ENCODE measurements around the gene IFT25.
"Not testable (repeated sequence)": the region's sequence is repeated elsewhere in the genome, so short reads cannot be mapped to it uniquely, and the experiment has no call there.

IFT25 gene

DNA sequence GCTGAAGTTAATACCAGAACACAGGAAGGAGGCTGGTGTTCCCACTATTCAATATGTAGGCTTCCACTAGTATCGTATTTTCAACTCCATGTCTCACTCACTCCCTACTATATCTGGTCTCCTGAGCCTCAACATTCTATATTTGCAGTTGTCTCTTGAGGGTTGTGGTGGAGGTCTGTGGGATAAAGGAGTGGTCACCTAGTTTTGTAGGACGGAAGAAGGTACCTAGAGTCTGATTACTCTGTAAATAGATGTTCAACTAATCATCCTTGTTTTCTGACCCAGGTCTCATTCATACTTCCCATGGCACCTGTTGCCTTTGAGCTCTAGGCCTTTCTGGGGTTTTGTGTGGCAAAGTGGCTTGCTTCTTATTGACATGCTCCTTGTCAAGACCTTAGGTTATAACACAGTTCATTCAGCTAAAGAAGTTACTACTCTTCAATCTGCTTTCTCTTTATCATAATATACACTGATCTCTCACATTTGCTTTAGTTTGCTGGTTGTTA is 18.1 kb downstream of the IFT25 start:
- DNase-seq: no peak

DNA sequence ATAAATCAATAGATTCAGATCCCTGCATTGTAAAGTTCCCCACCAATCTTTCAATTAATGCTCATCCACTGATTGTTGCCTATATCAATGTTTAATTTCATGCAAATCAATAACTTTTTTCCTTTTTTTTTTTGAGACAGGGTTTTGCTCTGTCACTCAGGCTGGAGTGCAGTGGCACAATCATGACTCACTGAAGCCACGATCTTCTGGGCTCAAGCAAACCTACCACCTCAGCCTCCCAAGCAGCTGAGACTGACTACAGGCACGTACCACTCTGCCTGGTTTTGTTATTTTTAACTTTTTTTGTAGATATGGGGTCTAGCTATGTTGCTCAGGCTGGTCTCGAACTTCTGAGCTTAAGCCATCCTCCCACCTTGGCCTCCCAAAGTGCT is 25.8 kb downstream of the IFT25 start:
- no peak for DNase-seq

DNA sequence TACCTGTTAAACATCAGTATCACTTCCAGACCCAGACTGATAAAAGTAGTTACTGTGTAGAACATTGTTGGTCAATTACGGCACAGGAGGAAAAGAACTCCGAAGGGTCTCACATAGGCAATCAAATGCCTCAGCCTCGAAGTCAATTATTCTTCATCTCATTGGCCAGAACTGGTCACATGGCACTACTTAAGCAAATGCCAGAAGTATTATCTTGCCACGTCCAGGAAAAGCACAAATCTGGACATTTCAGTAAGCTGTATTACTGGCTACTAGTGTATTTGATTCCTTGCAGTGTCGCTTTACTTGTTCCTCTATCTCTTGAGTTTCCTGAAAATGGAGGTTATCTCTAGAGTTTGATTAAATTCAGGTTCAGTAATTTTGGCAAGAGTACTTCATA is 27.2 kb downstream of the IFT25 start:
- no peak for DNase-seq

DNA sequence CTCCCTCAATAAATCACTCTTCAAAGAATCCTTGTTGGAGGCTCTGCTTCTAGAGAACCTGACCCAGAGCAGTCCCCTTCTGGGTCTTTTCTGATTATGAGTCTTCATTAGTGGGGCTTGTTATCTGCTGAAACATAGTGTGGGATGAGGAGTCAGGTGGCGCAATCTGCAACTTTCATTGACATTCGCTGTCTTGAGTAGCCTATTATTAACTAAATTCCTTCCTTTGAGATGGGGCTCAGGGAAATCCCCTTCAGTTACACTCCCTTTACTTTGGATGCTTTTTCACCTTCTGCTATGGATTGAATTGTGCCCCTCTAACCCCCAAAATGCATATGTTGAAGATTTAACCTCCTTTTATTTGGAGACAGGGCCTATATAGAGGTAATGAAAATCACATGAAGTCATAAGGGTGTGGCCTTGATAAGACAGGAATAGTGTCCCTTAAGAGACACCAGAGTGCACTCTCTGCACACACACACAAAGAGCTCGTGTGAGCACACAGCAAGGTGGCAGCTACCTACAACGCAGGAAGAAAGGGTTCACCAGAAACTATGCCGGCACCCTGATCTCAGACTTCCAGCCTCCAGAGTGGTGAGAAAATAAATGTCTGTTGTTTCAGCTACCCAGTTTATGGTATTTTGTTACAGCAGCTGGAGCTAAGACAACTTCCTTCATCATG is 32.0 kb downstream of the IFT25 start:
- no peak for DNase-seq

DNA sequence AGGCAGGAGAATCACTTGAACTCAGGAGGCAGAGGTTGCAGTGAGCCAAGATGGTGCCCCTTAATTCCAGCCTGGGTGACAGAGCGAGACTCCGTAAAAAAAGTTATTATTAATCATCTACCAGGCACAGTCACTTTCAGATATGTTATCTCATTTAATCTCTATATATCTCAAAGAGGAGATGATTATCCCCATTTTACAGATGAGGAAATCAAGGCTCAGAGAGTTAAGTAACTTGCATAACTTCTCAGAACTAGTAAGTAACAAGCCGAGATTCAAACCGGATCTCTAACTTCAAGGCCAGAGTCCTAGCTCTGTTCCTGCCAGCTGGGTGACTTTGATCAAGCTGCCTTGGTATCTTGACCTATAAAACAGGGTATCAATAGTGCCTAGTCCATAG is 34.1 kb downstream of the IFT25 start:
- no peak for DNase-seq

DNA sequence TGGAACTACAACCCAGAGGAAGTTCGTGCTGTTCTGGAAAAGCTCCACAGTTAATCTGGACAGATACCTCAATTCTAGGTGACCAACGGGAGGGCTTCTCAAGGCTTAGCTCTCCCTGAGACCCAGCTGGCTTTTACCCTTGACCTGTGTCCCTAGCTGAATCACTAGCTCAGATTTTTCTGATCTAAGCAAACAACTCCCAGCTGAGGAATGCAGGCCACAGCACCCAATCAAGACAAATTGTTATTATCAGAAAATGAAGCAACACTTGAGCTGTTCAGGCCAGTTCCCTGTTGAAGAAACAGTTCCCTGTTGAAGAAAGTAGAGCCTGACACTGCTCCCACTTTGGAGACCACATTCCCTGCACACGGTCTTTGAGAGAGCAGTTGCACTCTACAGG is 35.6 kb downstream of the IFT25 start:
- DNase-seq: no peak

DNA sequence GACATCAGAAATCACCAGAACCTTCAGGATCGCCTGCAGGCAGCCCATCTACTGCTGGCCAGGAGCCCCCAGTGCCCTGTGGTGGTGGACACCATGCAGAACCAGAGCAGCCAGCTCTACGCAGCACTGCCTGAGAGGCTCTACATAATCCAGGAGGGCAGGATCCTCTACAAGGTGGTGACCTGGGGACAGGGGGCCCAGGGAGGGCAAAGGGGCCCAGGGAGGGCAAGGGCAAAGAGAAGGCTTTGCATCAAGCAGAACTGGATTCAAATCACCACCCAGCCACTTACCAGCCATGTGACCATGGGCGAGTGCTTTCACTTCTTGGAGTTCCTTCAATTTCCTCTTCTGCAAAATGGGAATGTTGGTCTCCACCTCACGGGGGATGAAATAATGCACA is 39.4 kb downstream of the IFT25 start:
- DNase-seq: no peak

DNA sequence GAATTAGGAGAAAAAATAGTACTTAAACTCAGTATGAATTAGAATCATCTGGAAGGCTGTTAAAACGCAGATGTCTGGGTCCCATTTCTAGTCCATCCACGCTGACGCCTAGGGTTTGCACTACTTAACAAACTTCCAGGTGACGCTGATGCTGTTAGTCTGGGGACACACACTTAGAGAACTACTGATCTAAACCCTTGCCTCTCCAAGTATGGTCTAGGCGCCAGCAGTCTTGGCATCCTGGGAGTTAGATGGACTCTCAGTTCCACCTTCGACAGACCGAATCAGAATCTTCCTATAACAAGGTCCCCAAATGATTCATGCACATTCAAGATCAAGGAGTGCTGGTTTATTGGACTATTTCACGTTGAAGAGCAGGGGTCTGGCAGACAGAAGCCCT is 40.0 kb downstream of the IFT25 start:
- no peak for DNase-seq

DNA sequence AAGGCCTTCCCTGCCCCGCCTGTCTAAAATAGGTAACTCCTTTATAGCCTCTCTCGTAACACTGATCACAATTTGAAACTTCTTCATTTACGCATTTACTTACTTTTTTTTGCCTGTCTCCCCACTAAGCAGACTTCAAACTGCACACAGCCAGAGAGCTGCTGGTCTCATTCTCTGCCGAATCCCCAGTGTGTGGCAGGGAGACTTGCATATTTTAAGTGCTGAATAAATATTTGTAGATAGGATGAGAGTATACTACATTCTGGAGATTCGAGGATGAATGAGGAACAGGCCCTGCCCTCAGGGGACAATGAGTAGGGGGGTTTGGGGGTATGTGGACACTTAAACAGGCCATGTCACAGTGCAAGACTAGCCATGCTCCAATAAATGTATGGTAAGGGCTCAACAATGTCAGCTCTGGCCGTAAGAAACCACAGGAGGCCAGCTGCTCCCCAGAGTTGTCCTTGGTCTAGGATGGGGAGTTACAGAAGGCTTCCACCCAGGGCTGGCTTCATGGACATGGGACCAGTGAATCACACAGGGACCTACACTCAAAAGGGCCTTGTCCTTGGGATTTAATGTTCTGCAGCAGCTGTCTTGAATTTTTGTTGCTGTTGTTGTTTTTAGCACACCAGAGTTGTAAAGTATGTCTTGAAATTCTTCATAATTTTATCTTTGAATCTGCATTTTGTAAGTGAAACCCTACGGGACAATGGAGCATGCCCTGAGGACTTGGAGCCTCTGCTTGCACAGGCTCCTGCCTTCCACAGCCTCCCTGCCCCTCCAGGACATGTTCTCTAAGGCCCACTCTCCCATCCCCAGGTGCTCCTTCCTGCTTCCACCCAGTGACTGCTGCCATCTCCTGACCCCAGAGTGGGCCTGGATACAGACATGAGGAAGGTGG is 43.0 kb downstream of the IFT25 start:
- DNase-seq: no peak

DNA sequence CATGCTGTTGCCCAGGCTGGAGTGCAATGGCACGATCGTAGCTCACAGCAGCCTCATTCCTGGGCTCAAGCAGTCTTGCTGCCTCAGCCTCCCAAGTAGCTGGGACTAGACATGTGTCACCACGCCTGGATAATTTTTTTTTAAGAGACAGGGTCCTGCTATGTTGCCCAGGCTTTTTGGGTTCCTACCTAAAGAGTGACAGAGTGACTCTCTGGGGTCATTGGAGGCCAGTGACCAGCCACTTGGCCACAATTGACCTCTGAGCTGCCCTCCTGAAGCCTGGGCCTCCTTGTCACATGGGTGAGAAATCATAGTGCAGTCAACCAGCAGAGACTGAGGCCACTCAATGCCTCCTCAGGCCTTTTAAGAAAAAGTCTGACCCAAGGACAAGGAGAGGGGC is 45.8 kb downstream of the IFT25 start:
- no peak for DNase-seq

DNA sequence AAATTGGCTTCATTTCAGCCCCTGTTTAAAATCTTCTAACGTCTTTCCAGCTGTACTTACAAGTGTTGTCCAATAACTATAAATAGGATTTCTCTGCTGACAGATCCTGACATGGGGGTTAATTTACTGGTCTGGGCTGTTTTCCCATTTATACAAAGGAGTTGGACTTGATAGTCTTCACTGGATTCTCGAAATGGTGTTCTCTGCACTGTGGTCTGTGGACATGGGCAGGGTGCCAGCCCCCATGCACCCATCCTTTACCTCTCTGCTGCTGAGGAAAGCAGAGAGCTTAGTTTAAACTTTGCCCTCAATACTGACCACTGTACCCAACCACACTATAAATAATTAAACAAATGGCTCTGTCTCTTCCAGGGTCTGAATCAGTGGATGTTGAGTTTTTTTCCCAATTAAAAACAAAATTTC is 46.3 kb downstream of the IFT25 start:
- no peak for DNase-seq

DNA sequence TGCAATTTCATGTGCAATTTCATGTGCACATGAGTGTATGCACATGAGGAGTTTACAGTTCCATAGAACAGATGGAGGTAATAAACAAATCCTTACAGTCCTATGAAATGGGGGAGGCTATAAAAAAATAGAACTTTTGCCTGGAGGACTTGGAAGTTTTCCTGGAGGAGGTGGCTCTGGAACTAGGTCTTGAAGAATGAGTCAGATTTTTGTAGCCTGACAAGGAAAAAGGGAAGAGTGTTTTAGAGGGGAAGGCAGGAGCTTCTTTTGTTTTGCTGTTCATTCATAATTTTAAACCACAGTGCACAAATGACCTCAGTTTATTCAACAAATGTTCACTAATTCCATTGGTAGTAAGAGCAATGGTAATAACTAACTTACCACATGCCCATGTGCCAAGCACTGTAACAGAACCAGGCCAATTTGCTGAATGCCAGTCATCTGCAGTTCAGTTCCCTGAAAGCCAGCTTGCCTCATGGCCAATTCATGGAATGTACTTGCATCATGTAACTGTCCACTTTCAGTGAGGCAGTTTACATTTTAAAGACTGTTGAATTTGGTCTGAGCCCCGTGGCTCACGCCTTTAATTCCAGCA is 48.8 kb downstream of the IFT25 start:
- no peak for DNase-seq

DNA sequence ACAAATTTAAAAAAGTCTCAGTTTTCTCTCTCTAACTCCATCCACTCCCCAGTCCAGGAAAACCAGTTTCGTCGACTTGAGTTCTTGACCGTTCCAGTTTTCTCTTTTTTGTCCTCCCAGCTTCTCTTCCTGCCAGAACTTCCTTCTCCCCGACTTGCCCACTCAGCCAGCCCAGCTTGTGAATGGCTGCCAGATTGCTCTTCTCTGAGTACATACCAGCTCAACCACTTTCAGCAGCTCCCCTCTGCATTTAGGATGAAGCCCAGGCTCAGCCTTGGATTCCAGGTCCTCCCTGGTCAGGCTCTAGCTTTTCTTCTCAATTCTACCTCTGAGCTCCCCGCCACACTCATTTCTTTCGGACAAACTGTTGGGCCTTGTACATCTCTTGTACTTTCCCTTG is 50.1 kb downstream of the IFT25 start:
- no peak for DNase-seq

DNA sequence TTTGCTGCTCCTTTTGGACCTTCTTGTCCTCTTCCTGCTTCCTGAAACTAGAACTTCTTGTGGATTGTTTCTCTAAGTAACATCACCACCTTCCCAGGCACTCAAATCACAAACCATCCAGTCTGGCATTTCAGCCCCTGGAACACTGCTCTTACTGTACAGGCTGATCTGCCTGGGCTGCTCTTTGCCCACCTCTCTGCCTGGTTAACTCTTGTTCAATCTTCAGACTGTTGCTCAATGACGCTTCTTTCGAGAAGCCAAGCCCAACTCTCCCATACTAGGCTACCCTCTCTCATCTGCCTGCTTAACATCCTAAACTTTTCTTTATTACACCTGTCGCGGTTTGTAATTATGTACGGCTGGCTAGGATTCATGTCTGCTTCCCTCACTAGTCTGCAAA is 50.9 kb downstream of the IFT25 start:
- no peak for DNase-seq

DNA sequence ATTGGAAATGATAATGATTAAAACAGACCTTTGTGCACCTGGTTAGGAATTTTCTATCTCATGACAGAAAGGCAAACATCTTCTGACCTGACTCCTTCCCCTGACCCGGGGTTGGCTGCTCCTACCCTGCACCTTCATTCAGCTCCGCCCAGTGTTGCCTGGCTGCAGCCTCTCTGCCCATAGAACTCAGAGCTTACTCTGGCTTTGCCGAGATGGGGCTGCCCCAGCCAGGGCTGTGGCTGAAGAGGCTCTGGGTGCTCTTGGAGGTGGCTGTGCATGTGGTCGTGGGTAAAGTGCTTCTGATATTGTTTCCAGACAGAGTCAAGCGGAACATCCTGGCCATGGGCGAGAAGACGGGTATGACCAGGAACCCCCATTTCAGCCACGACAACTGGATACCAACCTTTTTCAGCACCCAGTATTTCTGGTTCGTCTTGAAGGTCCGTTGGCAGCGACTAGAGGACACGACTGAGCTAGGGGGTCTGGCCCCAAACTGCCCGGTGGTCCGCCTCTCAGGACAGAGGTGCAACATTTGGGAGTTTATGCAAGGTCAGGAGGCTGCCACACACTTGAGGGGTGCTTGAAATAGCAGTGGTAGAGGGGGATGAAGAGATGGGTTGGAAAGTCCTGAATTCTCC is 51.4 kb downstream of the IFT25 start, which contains the start of gene DIO1:
Gene DIO1 (plus strand): TSS at position 189 of the 638 bp plus-strand sequence. CDS start 24 bp downstream, at position 213.
- DNase-seq: no peak

DNA sequence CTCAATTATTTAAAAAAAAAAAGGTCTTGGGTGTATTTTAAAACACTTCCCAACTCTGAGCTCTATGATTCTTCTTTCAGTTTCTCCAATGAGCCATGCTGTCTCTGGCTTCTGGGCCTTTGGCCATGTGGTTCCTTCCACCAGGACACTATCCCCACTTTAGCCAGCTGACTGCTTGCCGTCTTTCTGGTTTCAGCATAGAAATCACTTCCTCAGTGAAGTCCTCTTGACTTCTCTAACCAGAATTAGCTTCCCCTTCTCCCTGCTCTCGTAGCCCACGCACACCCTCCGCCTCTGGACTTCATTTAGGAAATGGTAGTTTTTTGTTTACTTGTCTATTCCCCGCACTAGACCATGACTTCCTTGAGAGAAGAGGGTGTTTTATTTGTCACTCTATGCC is 52.6 kb downstream of the IFT25 start:
- DNase-seq: no peak

DNA sequence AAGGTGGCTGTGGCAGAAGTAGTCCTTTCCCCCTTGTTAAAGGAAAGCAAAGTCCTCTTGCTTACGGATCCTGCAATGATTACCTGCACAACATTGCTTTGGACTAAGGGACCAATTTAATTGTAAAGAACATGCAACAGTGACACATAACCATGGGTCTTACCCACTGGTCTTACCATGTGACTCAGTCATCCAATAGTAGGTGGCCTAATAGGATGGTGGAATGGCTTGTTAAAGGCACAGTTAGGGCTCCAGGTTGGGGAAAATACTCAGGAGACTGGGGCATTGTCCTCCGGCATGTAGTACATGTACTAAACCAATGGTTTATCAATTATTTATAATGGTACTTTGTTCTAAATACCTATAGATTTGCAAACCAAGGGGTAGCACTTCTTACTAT is 53.8 kb downstream of the IFT25 start:
- no peak for DNase-seq

DNA sequence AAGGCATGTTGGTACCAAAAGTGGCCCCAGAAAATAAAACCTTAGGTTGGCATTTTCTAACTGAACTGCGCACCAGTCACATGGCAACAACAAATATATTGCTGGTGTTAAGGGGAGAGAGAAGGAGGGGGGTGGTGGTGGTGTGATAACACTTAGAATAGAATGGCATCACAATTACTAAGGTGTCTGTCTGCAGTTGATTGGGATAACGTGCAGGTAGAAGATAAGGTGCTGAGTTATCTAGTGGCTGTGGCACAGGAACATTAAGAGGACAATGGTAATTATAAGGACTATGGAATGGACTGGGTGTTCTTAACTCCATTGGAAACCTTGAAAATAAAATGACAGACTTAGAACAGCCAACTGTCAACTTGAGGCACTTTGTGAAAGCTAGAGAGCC is 54.5 kb downstream of the IFT25 start:
- DNase-seq: no peak

DNA sequence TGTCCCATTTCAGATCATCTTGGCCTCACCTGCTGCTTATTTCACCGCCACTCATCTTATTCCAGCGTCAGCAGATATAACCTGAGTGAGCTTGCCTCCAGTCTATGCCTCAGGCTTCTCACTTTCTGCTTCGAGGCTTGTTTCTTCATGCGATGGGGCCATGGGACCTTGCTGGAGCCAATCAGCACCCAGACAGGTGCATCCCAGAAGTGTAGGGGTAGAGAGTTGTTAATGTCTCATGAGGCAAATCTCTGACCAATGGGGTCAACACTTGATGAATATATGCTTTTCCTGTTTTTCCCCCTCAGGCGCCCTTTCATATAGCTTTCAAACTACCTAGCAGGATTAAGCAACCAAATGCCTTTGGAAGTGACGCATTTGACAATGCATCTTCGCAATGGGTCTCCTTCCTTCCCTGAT is 55.0 kb downstream of the IFT25 start:
- DNase-seq: peak; percentile 60

DNA sequence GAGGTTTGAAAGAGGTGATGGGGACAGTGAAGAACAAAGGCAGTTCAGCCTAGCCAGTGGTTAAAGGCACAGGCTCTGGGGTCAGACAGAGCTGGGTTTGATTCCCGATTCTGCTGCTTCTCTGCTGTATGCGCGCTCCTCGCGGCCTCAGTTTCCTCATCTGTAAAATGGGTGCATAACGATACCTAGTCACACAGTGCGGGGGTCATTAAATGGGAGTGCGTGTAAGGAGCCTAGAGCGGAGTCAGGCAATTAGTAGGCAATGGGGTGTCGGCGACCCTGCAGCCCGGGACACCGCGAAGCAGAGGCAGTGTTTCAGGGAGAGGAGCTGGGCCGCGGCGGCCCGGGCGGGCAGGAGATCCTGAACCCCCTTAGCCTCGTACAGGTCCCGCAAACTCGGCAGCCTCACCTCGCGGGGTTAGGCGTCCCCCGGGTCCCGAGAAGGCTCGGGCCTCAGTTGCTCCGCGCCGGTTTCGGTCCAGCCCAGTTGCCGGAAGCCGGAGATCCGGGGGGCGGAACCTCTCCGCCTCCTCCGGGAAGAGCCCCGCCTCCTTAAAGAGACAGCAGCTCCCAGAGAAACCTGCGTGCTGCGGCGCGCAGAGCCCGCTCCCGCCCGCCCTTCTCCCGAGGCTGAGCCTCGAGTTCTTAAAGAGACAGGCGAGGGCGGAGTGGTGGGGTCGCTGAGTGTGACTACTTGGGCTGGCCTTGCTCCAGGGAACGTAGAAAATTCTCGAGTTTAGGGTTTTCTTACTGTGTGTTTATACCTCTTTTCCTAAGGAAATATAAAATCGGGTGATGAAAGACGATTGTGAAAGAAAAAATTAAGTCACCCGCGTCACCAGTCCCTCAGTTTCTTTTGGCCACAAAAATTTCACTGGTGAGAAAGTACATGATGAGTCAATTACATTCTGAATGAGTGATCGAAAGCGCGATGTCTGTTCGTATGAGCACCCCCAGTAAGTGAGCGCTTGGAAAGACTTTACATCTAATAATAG is 55.9 kb downstream of the IFT25 start, which contains the start of gene YIPF1:
Gene YIPF1 (minus strand): TSS at position 494 of the 995 bp plus-strand sequence. CDS start 860 bp downstream, outside the sequence.
- peak; percentile 92 for DNase-seq

DNA sequence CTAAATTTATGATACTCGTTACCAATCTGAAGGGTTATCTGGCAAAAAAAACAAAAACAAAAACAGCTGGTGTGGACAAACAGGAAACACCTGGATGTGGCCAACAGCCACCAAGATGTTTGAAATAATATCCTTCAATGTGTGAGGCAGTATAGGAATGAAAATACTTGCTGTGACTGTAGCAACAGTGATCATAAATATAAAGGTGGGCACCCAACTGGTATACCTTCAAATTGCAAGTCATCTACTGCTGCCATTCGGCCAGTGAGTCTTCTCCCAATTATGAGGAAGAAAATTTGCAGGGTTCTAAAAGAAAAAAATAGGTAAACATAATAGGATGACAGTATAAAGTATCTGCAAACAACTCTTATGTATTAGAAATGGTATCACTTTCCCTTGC is 56.8 kb downstream of the IFT25 start:
- DNase-seq: no peak

DNA sequence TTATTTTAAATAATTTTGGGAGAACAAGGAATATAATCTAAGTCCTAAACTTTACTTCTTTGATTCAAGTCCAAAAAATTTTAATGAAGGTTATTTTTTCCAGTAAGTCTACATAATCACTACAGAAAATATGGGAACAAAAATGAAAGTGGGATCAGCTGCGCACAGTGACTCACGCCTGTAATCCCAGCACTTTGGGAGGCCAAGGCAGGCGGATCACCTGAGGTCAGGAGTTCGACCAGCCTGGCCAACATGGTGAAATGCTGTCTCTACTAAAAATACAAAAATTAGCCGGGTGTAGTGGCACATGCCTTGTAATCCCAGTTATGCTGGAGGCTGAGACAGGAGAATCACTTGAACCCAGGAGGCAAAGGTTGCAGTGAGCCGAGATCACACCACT is 61.9 kb downstream of the IFT25 start:
- DNase-seq: not testable (repeated sequence)

Measured in activated CD8-positive, alpha-beta memory T cell treated with anti-CD3 and anti-CD28 coated beads for 24 hours (primary cell).